Measurements from ENCODE around the gene PRIMPOL. TPM values are rescaled to one million over a fixed set of nuclear protein-coding genes. Genes with fewer than 3 reads are reported as not detected.

The PRIMPOL gene
- total RNA-seq, 1 experiment from 2014 or later: 8.3 TPM

DNA sequence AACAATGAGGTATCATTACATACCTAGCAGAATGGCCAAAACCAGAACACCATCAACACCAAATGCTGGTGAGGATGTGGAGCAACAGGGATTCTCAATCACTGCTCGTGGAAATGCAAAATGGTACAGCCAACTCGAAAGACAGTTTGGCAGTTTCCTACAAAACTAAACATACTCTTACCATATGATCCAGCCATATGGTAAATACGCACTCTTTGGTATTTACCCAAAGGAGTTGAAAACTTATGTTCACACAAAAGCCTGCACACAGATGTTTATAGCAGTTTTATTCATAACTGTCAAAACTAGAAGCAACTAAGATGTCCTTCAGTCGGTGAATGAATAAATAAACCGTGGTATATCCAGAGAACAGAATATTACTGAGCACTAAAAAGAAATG, 8.1 kb upstream of the PRIMPOL start (continued):
- TF ChIP-seq, protein P1, sequence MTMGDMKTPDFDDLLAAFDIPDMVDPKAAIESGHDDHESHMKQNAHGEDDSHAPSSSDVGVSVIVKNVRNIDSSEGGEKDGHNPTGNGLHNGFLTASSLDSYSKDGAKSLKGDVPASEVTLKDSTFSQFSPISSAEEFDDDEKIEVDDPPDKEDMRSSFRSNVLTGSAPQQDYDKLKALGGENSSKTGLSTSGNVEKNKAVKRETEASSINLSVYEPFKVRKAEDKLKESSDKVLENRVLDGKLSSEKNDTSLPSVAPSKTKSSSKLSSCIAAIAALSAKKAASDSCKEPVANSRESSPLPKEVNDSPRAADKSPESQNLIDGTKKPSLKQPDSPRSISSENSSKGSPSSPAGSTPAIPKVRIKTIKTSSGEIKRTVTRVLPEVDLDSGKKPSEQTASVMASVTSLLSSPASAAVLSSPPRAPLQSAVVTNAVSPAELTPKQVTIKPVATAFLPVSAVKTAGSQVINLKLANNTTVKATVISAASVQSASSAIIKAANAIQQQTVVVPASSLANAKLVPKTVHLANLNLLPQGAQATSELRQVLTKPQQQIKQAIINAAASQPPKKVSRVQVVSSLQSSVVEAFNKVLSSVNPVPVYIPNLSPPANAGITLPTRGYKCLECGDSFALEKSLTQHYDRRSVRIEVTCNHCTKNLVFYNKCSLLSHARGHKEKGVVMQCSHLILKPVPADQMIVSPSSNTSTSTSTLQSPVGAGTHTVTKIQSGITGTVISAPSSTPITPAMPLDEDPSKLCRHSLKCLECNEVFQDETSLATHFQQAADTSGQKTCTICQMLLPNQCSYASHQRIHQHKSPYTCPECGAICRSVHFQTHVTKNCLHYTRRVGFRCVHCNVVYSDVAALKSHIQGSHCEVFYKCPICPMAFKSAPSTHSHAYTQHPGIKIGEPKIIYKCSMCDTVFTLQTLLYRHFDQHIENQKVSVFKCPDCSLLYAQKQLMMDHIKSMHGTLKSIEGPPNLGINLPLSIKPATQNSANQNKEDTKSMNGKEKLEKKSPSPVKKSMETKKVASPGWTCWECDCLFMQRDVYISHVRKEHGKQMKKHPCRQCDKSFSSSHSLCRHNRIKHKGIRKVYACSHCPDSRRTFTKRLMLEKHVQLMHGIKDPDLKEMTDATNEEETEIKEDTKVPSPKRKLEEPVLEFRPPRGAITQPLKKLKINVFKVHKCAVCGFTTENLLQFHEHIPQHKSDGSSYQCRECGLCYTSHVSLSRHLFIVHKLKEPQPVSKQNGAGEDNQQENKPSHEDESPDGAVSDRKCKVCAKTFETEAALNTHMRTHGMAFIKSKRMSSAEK (CRISPR knock-in tag; IDR thresholded peaks at IDR 0.05; ENCODE audit: borderline replicate concordance): no peak
- TF ChIP-seq MXD4 (CRISPR knock-in tag; IDR thresholded peaks at IDR 0.05; ENCODE audit: borderline replicate concordance) (no peak), ZNF396 (CRISPR knock-in tag; IDR thresholded peaks at IDR 0.05; ENCODE audit: borderline replicate concordance) (no peak), KAT7 (CRISPR knock-in tag; IDR thresholded peaks at IDR 0.05; ENCODE audit: borderline replicate concordance) (no peak), ZNF232 (CRISPR knock-in tag; IDR thresholded peaks at IDR 0.05) (no peak), JAZF1 (CRISPR knock-in tag; IDR thresholded peaks at IDR 0.05) (no peak)
- TF ChIP-seq, protein P2, sequence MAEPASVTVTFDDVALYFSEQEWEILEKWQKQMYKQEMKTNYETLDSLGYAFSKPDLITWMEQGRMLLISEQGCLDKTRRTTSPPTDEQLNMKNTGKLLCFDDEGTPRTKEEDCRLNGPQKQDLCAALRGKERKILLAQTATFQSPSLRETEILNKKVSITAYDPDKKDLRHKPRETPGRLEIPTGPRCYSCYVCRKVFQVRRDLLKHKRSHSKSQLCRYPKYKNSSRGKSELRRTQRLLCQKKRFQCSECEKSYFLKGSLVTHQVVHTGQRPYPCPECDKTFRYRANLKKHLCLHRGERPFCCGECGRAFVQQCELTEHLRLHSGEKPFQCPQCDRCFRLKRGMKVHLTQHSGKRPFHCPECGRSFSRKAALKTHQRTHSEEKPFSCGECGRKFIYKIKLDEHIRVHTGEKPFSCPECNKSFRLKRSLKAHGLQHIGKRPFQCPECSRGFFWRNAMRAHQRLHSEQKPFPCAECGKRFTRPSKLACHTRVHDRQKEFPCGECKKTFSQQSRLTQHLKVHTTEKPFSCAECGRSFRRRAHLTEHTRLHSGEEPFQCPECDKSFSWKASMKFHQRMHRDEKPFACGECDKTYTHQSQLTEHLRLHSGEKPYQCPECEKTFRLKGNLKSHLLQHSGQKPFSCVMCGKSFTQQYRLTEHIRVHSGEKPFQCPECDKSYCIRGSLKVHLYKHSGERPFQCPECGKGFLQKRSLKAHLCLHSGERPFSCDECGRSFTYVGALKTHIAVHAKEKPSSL (CRISPR knock-in tag; conservative IDR thresholded peaks at IDR 0.05): no peak
- TF ChIP-seq, protein P3, sequence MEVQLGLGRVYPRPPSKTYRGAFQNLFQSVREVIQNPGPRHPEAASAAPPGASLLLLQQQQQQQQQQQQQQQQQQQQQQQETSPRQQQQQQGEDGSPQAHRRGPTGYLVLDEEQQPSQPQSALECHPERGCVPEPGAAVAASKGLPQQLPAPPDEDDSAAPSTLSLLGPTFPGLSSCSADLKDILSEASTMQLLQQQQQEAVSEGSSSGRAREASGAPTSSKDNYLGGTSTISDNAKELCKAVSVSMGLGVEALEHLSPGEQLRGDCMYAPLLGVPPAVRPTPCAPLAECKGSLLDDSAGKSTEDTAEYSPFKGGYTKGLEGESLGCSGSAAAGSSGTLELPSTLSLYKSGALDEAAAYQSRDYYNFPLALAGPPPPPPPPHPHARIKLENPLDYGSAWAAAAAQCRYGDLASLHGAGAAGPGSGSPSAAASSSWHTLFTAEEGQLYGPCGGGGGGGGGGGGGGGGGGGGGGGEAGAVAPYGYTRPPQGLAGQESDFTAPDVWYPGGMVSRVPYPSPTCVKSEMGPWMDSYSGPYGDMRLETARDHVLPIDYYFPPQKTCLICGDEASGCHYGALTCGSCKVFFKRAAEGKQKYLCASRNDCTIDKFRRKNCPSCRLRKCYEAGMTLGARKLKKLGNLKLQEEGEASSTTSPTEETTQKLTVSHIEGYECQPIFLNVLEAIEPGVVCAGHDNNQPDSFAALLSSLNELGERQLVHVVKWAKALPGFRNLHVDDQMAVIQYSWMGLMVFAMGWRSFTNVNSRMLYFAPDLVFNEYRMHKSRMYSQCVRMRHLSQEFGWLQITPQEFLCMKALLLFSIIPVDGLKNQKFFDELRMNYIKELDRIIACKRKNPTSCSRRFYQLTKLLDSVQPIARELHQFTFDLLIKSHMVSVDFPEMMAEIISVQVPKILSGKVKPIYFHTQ (CRISPR knock-in tag; IDR thresholded peaks at IDR 0.05): no peak
- TF ChIP-seq, protein P4, sequence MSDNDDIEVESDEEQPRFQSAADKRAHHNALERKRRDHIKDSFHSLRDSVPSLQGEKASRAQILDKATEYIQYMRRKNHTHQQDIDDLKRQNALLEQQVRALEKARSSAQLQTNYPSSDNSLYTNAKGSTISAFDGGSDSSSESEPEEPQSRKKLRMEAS (CRISPR knock-in tag; IDR thresholded peaks at IDR 0.05): no peak

DNA sequence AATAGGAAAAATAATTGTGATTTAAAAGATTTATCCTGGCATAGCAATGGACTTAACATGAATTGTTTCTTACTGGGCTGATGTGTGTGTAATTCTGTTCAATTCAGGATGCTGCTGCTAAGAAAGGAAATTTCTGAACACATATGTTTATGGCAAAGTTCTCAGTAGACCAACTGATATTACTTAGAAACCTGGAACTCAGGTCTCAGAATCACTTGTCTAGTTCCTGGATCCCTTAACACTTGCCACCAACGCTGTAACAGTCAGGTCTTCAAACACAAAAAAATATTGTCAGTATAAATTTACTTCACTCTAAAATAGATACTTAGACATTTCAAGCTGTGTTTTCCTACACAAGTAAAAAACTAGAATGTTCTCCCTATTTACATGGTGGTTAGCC, 5.8 kb upstream of the PRIMPOL start:
- H3K27me3 Mint-ChIP-seq (ENCODE audit: low read depth): no peaks in the 10 kb centered on the region
- peak overlapping the region; percentile 89 for H3K27ac Mint-ChIP-seq
- DNase-seq (ENCODE audit: low spot score) (no peak), ATAC-seq (no peak)
- POLR2A ChIA-PET: interaction anchor here (0.6 kb wide), 1 partner anchor 30 kb away, joined by 3 read pairs; no protein-coding TSS in a partner anchor
- peaks cover 79% of the 10 kb centered on the region for H3K4me1 Mint-ChIP-seq
- no peaks in the 10 kb centered on the region for H3K9me3 Mint-ChIP-seq
- CTCF ChIA-PET: interaction anchor here (1.6 kb wide), 1 partner anchor 380 kb away, joined by 6 read pairs; no protein-coding TSS in a partner anchor
- peak overlapping the region; percentile 29 for H3K4me3 Mint-ChIP-seq
- peaks cover 1% of the 10 kb centered on the region; the same call in 1 of the 2 replicates for H3K36me3 Mint-ChIP-seq
- TF ChIP-seq, protein P5, sequence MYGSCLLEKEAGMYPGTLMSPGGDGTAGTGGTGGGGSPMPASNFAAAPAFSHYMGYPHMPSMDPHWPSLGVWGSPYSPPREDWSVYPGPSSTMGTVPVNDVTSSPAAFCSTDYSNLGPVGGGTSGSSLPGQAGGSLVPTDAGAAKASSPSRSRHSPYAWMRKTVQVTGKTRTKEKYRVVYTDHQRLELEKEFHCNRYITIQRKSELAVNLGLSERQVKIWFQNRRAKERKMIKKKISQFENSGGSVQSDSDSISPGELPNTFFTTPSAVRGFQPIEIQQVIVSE (CRISPR knock-in tag; IDR thresholded peaks at IDR 0.05; ENCODE audit: borderline replicate concordance): no peak
- TF ChIP-seq, protein P2 (CRISPR knock-in tag; conservative IDR thresholded peaks at IDR 0.05): no peak
- TF ChIP-seq NR2C2 (CRISPR knock-in tag; IDR thresholded peaks at IDR 0.05) (no peak), ZNF138 (CRISPR knock-in tag; conservative IDR thresholded peaks at IDR 0.05) (no peak), GABPB1 (CRISPR knock-in tag; IDR thresholded peaks at IDR 0.05) (no peak), TCF7 (CRISPR knock-in tag; IDR thresholded peaks at IDR 0.05; ENCODE audit: low read depth) (no peak), RELA (CRISPR knock-in tag; IDR thresholded peaks at IDR 0.05; ENCODE audit: borderline replicate concordance) (no peak), NR1H2 (CRISPR knock-in tag; IDR thresholded peaks at IDR 0.05) (no peak)
- TF ChIP-seq, protein P3 (CRISPR knock-in tag; IDR thresholded peaks at IDR 0.05): no peak
- TF ChIP-seq, protein P6, sequence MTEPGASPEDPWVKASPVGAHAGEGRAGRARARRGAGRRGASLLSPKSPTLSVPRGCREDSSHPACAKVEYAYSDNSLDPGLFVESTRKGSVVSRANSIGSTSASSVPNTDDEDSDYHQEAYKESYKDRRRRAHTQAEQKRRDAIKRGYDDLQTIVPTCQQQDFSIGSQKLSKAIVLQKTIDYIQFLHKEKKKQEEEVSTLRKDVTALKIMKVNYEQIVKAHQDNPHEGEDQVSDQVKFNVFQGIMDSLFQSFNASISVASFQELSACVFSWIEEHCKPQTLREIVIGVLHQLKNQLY (CRISPR knock-in tag; IDR thresholded peaks at IDR 0.05): no peak
